Fibroblast of peridontal ligament (primary cell): ENCODE data around the gene C3.
"Not testable (repeated sequence)": the region's sequence is repeated elsewhere in the genome, so short reads cannot be mapped to it uniquely, and the experiment has no call there.

Experiments
- DNase-seq: peaks from one replicate; pipeline ENCODE4 v3.0.0-alpha.2; 2010; ENCODE audit errors: extremely low read depth

The C3 gene

GRCh38 chr19:6713773-6714692 is 6.4 kb downstream of the C3 start:
- DNase-seq: no peak

DNA sequence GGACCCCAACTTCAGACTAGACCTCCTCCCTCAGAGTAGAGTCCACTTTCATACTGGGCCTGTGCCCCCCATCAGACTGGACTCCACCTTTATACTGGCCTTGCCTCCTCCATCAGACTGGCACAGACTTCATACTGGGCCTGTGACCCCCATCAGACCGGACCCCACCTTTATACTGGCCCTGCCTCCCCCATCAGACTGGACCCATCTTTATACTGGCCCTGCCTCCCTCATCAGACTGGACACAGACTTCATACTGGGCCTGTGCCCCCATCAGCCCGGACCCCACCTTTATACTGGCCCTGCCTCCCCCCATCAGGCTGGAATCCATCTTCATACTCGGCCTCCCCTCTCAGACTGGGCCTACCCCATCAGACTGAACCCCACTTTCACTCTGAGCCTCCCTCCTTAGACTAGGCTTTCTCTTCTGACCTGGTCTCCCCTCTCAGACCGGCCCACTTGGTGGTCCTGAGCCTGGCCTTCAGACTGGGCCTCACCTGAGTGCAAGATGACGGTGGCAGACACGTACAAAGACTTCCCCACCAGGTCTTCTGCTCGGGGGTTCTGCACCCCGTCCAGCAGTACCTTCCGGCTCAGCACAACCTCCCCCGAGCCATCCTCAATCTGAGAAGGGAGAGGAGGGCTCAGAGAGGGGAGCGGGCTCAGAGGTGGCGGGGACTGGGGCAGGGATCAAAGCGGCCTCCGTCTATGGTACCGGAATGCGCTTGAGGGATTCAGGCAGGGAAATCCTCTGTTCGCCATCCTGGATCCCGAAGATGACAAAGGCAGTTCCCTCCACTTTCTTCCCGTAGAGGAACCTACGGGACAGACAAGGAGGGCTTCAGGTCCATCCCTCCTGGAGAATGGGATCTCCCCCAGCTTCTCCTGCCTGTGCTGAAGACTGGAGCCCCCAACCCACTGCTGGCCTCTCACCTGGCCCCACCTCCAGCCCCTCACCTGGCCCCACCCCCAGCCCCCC is 7.5 kb downstream of the C3 start:
- no peak for DNase-seq

- no peak for DNase-seq
These were observed 8.2 kb downstream of the C3 start for GRCh38 chr19:6712231-6712630.

DNA sequence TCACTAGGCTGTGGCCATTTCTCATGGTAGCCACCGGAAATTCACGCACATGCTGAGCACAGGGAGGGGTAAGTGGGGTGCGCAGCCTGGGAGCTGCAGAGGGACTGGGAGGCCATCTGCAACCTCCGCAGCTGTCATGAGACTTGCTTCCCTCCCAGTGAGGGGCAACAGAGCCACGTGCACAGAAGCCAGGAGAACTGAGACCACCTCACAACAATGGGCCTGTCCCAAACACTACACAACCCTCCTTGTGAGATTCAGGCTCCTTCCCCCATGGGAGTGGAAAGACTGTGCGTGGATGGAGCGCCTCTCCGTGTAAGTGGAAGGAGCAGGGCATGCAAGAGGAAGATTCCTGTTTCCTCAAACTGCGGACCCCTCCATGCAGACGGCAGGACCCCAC is 8.8 kb downstream of the C3 start:
- no peak for DNase-seq

- no peak for DNase-seq
These were observed 9.4 kb downstream of the C3 start for GRCh38 chr19:6711078-6711361.

DNA sequence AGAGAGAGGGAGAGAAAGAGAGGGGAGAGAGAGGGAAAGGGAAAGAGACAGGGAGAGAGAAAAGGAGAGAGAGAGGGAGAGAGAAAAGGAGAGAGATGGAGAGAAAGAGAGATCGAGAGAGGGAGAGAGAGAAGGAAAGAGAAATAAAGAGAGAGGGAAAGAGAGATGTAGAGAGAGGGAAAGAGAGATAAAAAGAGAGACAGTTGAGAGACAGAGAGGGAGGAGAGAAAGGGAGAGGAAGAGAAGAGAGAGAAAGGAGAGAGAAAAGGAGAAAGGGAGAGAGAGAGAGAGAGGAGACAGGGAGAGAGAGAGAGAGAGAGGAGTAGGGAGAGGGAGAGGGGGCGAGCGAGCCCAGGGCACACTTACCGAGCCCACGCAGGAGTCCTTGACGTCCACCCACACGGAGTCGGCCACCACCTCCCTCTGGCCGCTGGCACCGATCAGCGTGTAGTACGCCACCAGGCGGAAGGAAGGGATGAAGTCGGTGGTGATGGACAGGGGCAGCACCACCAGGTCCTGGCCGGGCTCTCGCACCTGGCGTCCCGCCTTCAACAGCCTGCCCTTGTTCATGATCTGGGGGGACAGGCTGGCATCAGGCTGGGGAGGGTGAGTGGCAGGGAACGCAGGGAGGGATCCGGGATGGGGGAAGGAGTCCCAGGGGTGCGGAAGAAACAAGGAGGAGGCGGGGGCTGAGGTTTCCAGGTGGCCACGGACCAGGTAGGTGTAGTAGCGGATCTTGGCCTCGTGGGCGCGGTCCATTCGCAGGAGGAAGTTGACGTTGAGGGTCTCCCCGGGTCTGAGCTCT is 10.0 kb downstream of the C3 start:
- DNase-seq: no peak

DNA sequence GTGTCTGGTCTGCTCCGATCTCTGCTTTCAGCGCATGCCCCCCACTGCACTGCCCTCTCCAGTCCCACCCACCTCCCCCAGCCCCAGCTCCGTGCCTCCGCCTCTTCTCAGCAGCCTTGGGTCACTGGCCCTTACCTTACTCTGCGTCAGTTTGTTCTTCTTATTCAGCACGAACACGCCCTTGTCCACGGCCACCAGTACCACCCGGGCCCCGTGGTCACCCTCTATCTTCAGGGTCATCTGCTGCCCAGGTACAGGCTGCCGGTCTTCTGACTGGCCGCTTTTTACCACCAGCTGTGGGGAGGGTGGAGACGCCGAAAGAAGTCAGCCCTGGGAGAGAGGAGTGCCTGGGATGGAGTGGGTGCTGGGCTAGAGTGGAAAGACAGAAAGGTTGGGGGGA is 10.9 kb downstream of the C3 start:
- DNase-seq: no peak

- DNase-seq: not testable (repeated sequence)
These were observed 11.5 kb downstream of the C3 start for GRCh38 chr19:6708913-6709312.

DNA sequence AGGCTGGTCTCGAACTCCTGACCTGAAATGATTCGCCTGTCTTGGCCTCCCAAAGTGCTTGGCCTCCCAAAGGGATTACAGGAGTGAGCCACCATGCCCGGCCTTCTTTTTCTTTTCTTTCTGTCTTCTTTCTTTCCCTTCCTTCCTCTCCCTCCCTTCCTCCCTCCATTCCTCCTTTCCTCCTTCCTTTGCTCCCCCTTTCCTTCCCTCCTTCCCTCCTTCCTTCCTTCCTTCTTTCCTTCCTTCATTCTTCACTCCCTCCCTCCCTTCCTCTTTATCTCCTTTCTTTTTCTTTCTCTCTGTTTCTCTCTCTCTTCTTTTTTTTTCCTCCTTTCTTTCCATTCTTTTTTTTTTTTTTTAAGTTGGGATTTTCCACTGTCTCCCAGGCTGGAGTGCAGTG is 12.1 kb downstream of the C3 start:
- no peak for DNase-seq

DNA sequence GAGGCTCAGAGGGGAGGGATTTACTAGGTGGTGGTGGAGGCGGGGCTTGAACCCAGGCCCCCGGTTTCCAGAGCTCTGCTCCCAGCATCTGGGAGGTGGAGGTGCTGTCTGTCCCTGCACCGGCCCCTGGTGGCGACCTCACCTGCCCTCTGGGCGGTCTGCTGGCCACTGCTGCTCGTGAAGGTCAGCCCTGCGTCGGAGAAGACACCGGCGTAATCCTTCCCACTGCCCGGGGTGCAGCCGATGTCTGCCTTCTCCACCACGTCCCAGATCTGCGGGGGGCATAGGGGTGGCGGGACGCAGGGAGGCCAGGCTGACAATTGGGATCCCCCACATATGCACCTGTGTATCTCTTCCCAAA is 12.8 kb downstream of the C3 start:
- DNase-seq: no peak

DNA sequence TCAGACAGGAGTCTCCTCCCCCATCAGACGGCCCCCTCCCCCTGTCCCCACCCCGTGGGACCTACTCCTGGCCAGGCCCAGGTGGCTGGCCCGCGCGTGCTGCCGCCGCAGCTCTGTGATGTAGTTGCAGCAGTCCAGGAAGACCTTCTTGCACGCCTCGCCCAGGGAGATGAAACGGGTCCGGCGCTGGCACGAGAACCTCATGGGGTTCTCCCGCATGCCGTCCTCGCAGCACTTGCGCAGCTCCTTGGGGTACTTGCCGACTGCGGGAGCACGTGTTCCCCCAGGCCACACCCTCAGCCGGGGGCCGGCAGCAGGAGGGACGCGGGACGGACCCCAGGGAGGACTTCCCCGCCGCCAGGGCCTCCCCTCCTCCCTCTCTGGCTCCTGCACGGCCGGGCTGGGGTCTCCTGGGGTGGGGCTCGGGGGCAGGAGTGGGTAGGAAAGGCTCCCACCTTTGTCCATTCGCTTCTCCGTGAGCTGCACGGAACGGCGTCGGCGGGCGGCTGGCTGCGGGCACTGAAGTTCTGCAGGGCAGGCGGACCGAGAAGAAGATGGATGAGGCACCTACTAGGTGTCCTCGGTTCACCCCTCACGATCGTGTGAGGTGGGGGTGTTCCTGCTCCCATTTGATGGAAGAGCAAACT is 13.3 kb downstream of the C3 start:
- no peak for DNase-seq

- DNase-seq: no peak
These were observed 13.9 kb downstream of the C3 start for GRCh38 chr19:6706633-6706958.

- DNase-seq: no peak
These were observed 14.4 kb downstream of the C3 start for GRCh38 chr19:6705931-6706632.

DNA sequence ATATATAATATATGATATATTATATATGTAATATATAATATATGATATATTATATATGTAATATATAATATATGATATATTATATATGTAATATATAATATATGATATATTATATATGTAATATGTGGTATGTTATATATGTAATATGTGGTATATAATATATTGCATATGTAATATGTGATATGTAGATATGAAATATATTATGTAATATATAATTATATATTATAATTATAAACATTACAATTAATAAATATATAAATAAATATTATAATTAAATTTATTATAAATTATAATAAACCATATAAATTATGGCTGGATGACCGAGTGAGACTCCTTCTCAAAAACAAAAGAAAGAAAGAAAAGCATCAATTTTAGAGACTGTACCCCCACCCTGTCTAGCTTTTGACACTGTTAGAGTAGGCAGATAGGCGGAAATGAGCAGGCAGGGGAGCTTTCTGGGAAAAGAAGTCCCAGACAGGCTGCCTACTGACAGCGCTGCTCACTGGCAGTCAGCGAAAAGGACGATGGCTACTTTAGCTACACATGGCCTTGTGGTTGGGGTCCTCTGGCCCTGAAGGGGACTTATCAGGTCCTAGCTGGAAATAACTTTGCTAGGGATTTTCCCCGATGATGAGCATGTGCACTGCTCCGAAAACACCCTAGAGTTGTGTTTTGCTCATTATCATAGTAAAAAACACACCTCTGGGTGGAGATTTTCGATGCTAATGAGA is 19.7 kb downstream of the C3 start:
- DNase-seq: no peak

- no peak for DNase-seq
These were observed 20.5 kb downstream of the C3 start for GRCh38 chr19:6699935-6700334.

DNA sequence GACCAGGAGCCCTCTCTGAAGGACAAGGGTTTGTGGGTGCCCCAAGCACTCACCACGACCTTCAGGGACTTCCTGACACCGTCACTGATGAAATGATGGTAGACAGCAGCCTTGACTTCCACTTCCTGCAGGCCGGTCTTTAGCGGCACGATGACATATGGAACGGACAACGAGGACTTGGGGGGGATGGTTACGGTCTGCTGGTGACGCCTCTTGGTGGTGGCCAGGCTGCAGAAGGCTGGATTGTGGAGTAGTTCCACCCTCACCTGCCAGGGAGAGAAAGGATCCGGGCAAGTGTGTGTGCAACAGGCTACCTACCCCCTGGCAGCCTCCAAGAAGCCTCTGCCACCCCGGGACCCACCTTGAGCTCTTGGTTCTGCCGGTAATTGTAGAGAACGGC is 23.2 kb downstream of the C3 start:
- no peak for DNase-seq

DNA sequence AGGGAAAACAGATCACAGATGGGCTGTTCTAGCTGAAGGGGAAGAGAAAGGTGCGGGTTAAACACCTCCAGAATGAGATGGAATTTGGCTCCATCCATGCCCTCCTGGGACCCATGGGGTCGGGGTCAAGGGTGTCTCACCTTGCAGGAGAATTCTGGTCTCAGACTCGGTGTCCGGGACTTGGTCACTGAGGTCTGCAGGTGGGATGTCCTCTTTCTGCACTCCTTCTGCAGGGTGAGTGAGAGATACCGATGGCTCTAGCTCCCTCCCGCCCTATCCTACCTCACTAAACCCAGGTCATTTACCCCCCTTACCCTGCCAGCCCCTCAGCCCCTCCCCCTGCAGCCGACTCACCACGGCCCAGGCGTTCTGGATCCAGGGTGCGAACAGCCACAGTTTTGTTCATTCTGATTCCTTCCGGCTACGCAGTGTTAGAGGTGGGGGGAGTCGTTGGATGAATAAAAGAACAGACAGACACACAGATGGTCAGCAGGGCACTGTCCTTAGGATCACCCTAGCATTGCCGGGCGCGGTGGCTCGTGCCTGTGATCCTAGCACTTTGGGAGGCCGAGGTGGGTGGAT is 24.1 kb downstream of the C3 start:
- DNase-seq: no peak

DNA sequence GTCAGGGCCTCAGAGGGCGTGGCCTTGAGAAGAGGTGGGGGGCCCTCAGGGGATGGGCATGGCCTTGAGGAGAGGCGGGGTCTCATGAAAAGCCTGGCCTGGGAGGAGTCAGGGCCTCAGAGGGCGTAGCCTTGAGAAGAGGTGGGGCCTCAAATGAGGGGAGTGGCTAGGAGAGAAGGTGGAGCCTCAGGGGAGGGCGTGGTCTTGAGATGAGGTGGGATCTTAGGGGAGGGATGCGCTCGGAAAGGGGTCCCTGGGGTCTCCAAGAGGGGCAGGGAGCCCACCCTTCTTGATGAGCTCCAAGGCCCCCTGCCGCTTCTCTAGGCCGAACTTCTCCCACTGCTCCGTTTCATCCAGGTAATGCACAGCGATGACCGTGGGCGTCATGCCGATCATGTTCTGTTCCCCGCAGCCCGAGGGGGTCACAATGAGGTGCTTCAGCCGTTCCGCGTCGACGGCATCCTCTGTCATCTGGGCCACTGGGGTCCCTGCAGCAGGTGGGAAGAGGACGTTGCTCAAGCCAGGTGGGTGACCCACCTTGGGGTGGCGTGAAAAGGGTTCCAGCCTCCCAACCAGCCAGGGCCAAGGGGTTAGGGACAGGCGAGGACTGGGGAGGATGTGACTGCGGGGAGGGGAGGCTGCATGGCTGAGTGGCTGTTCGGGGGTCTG is 26.2 kb downstream of the C3 start:
- DNase-seq: no peak

DNA sequence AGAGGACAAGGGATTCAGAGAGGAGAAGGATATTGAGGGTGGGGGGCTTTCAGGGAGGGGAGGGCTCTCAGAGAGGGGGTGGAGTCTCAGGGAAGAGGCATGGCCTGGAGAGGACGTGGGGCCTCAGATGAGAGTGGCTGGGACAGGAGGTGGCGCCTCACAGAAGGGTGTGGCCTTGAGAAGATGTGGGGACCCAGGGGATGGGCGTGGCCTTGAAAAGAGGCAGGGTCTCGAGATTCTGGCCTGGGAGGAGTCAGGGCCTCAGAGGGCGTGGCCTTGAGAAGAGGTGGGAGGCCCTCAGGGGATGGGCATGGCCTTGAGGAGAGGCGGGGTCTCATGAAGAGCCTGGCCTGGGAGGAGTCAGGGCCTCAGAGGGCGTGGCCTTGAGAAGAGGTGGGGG is 26.8 kb downstream of the C3 start:
- no peak for DNase-seq

DNA sequence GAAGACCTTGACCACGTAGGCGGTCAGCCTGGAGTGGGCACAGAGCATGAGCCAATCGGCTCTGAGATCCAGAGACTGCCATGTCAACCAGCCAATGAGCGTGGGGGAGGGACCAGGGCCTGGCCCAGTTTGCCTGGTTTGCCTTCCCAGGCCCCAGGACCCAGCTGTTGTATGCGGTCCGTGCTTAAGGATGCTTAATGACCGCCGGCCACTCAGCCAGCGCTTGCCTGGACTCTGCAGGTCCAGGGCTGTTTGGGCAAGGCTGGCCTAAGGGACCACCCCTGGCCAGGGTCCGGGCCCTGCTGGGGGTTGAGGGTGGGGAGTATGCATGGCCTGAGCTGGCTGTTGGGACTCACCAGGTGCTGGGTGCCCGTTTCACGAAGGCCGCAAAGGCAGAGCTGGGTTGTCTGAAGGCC is 27.4 kb downstream of the C3 start:
- no peak for DNase-seq
